ENCODE results near the gene NCOA6. TPM values are rescaled to one million over a fixed set of nuclear protein-coding genes. Genes with fewer than 3 reads are reported as not detected.

NCOA6 gene
- total RNA-seq, 4 donors from 2014 or later, result 34.8 to 81.8 (median 44.2) TPM

GRCh38 chr20:34675993-34676641, 149.3 kb downstream of the NCOA6 start:
- intact Hi-C loops (cut with DNase I; ENCODE audit: low total_unique reads), result no loop called here

GRCh38 chr20:34675561-34675960, 149.9 kb downstream of the NCOA6 start:
- in situ Hi-C loops (cut with MboI; ENCODE audit: low pct_ligation_motif_present in 1 of 4, low pct_unique_long_range_greater_than_20kb in 1 of 4, low sequenced_read_pairs in 3 of 4), result no loop called here
- peaks cover 5 to 17% (median 14%) of the 10 kb centered on the region in 4 donors for H3K4me1 ChIP-seq
- H3K27me3 ChIP-seq, result no peaks in the 10 kb centered on the region
- intact Hi-C loops (cut with DNase I; ENCODE audit: low total_unique reads), result no loop called here
- H3K4me3 ChIP-seq, result no peak overlapping the region
- no peaks in the 10 kb centered on the region for H3K9me3 ChIP-seq
- WGBS, 2 donors (ENCODE audit: low coverage in 1 of 2), result 10 to 42% methylated on average over 3 of the region's 3 CpGs
- peak overlapping the region in 1 of 4 donors; percentile 83 for H3K27ac ChIP-seq
- TF ChIP-seq CTCF (IDR thresholded peaks at IDR 0.05) (no peak), POLR2AphosphoS5 (IDR thresholded peaks at IDR 0.05) (no peak), EP300 (IDR thresholded peaks at IDR 0.05; ENCODE audit: low read depth) (no peak), POLR2A (IDR thresholded peaks at IDR 0.05) (no peak)
- no peak for DNase-seq
- no peaks in the 10 kb centered on the region for H3K36me3 ChIP-seq

More at GRCh38 chr20:34675993-34676641, 149.3 kb downstream of the NCOA6 start:
- Histone ChIP-seq H3K4me1 (peaks cover 5 to 20% (median 14%) of the 10 kb centered on the region in 4 donors), H3K4me3 (peak overlapping the region; percentile 56 to 90 (median 74)), H3K9me3 (no peaks in the 10 kb centered on the region), H3K27me3 (no peaks in the 10 kb centered on the region), H3K36me3 (no peaks in the 10 kb centered on the region), H3K27ac (peak overlapping the region; percentile 77 to 92 (median 84))
- TF ChIP-seq EP300 (IDR thresholded peaks at IDR 0.05; ENCODE audit: low read depth) (no peak), CTCF (IDR thresholded peaks at IDR 0.05) (no peak), POLR2AphosphoS5 (IDR thresholded peaks at IDR 0.05) (no peak), POLR2A (IDR thresholded peaks at IDR 0.05) (no peak)
- DNase-seq, result no peak
- WGBS, 2 donors (ENCODE audit: low coverage in 1 of 2), result 0 to 2% methylated on average over 6 to 14 of the region's 14 CpGs
- in situ Hi-C loops (cut with MboI; ENCODE audit: low pct_ligation_motif_present in 1 of 4, low pct_unique_long_range_greater_than_20kb in 1 of 4, low sequenced_read_pairs in 3 of 4), result no loop called here

- peaks cover 5 to 17% (median 14%) of the 10 kb centered on the region in 4 donors for H3K4me1 ChIP-seq
- intact Hi-C loops (cut with DNase I; ENCODE audit: low total_unique reads) (no loop called here), in situ Hi-C loops (cut with MboI; ENCODE audit: low pct_ligation_motif_present in 1 of 4, low pct_unique_long_range_greater_than_20kb in 1 of 4, low sequenced_read_pairs in 3 of 4) (no loop called here)
- TF ChIP-seq CTCF (IDR thresholded peaks at IDR 0.05) (no peak), POLR2AphosphoS5 (IDR thresholded peaks at IDR 0.05) (no peak), POLR2A (IDR thresholded peaks at IDR 0.05) (no peak), EP300 (IDR thresholded peaks at IDR 0.05; ENCODE audit: low read depth) (no peak)
- H3K9me3 ChIP-seq, result no peaks in the 10 kb centered on the region
- no peak for DNase-seq
- WGBS, 2 donors (ENCODE audit: low coverage in 1 of 2), result 84 to 91% methylated on average over 5 of the region's 5 CpGs
- no peaks in the 10 kb centered on the region for H3K36me3 ChIP-seq
- H3K27me3 ChIP-seq, result no peaks in the 10 kb centered on the region
- H3K4me3 ChIP-seq, result no peak overlapping the region
- no peak overlapping the region for H3K27ac ChIP-seq
Observed at GRCh38 chr20:34673412-34673811, 152.0 kb downstream of the NCOA6 start.

GRCh38 chr20:34669094-34669493, 156.4 kb downstream of the NCOA6 start:
- in situ Hi-C loops (cut with MboI; ENCODE audit: low pct_ligation_motif_present in 1 of 4, low pct_unique_long_range_greater_than_20kb in 1 of 4, low sequenced_read_pairs in 3 of 4), result no loop called here

More at GRCh38 chr20:34669094-34669493, 156.4 kb downstream of the NCOA6 start:
- intact Hi-C loops (cut with DNase I; ENCODE audit: low total_unique reads), result no loop called here
- Histone ChIP-seq H3K4me3 (no peak overlapping the region), H3K4me1 (no peaks in the 10 kb centered on the region), H3K9me3 (no peaks in the 10 kb centered on the region), H3K36me3 (no peaks in the 10 kb centered on the region), H3K27ac (no peak overlapping the region), H3K27me3 (no peaks in the 10 kb centered on the region)
- no peak for DNase-seq
- 100% methylated on average over 1 of the region's 1 CpG; no CpG with 5 or more reads in 1 of the 2 donors for WGBS, 2 donors (ENCODE audit: low coverage in 1 of 2)
- TF ChIP-seq POLR2A (IDR thresholded peaks at IDR 0.05), result no peak
- TF ChIP-seq EP300 (IDR thresholded peaks at IDR 0.05; ENCODE audit: low read depth), result no peak
- TF ChIP-seq POLR2AphosphoS5 (IDR thresholded peaks at IDR 0.05), result no peak
- no peak for TF ChIP-seq CTCF (IDR thresholded peaks at IDR 0.05)

Small RNA genes lying within 50 kb of the gene (small RNA-seq; reads per million reads assigned to genes)
- 0 reads per million in 4 donors for gene AL118520.1

Other genes with a start within 250 kb of the NCOA6 start
- 10 to 100 TPM in 3 of 4 donors, 1 to 10 TPM in 1; 4.1 to 28.7 (median 16.8) TPM for gene PIGU, start 148.6 kb downstream of the NCOA6 start, total RNA-seq
- 10 to 100 TPM; 12.9 to 80.8 (median 57.9) TPM for gene TP53INP2, start 121.3 kb downstream of the NCOA6 start, total RNA-seq
- 10 to 100 TPM; 11.2 to 19.1 (median 15.1) TPM for gene GGT7, start 47.2 kb upstream of the NCOA6 start, total RNA-seq
- gene ACSS2, start 51.0 kb upstream of the NCOA6 start, total RNA-seq, result 100 to 1,000 TPM; 257 to 393 (median 359) TPM
- 100 to 1,000 TPM; 125 to 364 (median 129) TPM for gene GSS, start 130.2 kb upstream of the NCOA6 start, total RNA-seq
- gene MYH7B, start 130.2 kb upstream of the NCOA6 start, total RNA-seq, result under 1 TPM; 0.20 to 0.75 (median 0.52) TPM

Data from transverse colon (tissue), 4 donors.